ENCODE measurements around the gene KIAA1755.

DNA sequence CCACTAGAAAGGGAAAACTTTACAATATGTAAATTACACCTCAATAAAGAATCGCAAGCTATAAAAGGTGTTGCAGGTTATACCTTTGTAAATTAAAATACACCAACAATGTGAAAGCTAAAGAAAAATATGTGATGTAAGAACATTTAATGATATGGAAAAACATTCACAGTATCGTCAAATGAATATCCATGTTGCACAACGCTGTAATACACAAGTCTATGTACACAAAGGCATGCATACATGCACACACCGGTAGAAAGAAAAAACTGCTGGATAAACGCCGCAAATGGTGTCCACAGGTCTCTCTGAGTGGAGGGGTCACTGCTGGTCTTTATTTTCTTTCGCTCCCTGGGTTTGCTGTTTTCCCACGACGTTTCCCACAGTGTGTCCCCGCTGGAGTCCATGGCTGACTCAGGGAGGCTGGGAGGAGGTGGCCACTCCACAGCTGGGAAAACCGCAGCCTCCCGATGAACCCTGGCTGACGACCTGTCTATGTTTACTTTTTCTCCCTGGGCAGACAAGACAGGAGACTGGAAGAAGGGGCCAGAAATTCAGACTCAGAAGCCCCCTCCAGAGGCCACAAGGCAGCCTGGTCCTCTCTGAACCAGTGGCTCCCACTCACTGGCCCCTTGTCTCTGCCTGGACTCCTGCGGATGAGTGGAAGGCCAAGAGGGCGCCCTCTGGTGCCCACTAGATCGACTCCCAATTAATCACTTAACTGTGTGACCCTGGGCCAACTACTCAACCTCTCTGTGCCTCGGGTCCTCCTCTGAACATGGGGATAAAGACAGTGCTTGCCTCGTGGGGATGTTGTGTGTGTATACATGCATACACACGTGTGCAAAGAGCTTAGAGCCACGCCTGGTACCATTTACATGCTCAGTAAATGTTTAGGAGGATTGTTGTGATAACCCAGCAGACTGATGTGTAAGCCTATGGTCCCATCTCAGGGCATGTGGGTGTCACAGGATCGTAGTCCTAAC lies 30.6 kb upstream of the KIAA1755 start:
- TF ChIP-seq CTCF (conservative IDR thresholded peaks at IDR 0.05; ENCODE audit: low read depth, low read length), result peak; percentile 85
- no peak for TF ChIP-seq EZH2phosphoT487 (IDR thresholded peaks at IDR 0.05; ENCODE audit: borderline replicate concordance, low read length)
- no peak for TF ChIP-seq EZH2 (IDR thresholded peaks at IDR 0.05; ENCODE audit: low read length, unreplicated experiment)

Measured in PC-3 (cell line).